WTC11 (cell line): Measurements from ENCODE around the gene STOM.

Source experiments
- ATF2 ChIP-seq: sonication (generic); formaldehyde crosslinking; IDR thresholded peaks from 2 replicates; pipeline ENCODE4 v1.8.1; 2022; ENCODE audit warnings: low read depth, missing genetic modification reagents, borderline replicate concordance
- ATF3 ChIP-seq: sonication (generic); formaldehyde crosslinking; conservative IDR thresholded peaks from 2 replicates; pipeline ENCODE4 v1.8.1; 2022; ENCODE audit warnings: mild to moderate bottlenecking, missing genetic modification reagents
- CTCF ChIP-seq: fragments of 200-600 bp; IDR thresholded peaks from 2 replicates; pipeline ENCODE4 v1.8.0; 2022; ENCODE audit warnings: antibody characterized with exemption
- E2F5 ChIP-seq: sonication (generic); formaldehyde crosslinking; IDR thresholded peaks from 2 replicates; pipeline ENCODE4 v1.8.1; 2022; ENCODE audit warnings: mild to moderate bottlenecking, moderate library complexity, missing genetic modification reagents
- ESRRA ChIP-seq: sonication (generic); formaldehyde crosslinking; IDR thresholded peaks from 2 replicates; pipeline ENCODE4 v1.8.1; 2022; ENCODE audit warnings: mild to moderate bottlenecking, missing genetic modification reagents, borderline replicate concordance
- IRF2 ChIP-seq: sonication (generic); formaldehyde crosslinking; IDR thresholded peaks from 2 replicates; pipeline ENCODE4 v1.8.0; 2022; ENCODE audit warnings: low read depth, missing genetic modification reagents, borderline replicate concordance
- KAT7 ChIP-seq: sonication (generic); formaldehyde crosslinking; IDR thresholded peaks from 2 replicates; pipeline ENCODE4 v1.8.1; 2023; ENCODE audit warnings: missing genetic modification reagents, mild to moderate bottlenecking, borderline replicate concordance
- MAX ChIP-seq: sonication (generic); formaldehyde crosslinking; IDR thresholded peaks from 2 replicates; pipeline ENCODE4 v1.8.0; 2022; ENCODE audit warnings: mild to moderate bottlenecking, missing genetic modification reagents
- MLX ChIP-seq: sonication (generic); formaldehyde crosslinking; IDR thresholded peaks from 2 replicates; pipeline ENCODE4 v1.8.1; 2023; ENCODE audit warnings: mild to moderate bottlenecking, missing genetic modification reagents, moderate library complexity
- ZMAT4 ChIP-seq: fragments of 250-450 bp; sonication (Bioruptor Pico); IDR thresholded peaks from 2 replicates; pipeline ENCODE4 v1.9.0; 2021; ENCODE audit warnings: mild to moderate bottlenecking

GRCh38 chr9:121360601-121361374 is 9.3 kb downstream of the STOM start:
- no peak for TF ChIP-seq ATF2 (CRISPR knock-in tag)
- no peak for TF ChIP-seq ATF3
- no peak for TF ChIP-seq KAT7 (CRISPR knock-in tag)
- no peak for TF ChIP-seq CTCF
- no peak for TF ChIP-seq IRF2 (CRISPR knock-in tag)
- TF ChIP-seq MLX (CRISPR knock-in tag), result no peak
- TF ChIP-seq E2F5, result no peak
- TF ChIP-seq ESRRA (CRISPR knock-in tag), result no peak
- no peak for TF ChIP-seq MAX
- no peak for TF ChIP-seq ZMAT4 (CRISPR knock-in tag)
